Glutamatergic neuron (in vitro differentiated cells): ENCODE measurements around the gene ZBTB2. TPM values are rescaled to one million over a fixed set of nuclear protein-coding genes. Genes with fewer than 3 reads are reported as not detected.
"Not testable (repeated sequence)": the region's sequence is repeated elsewhere in the genome, so short reads cannot be mapped to it uniquely, and the experiment has no call there.

Source experiments
- DNase-seq: peaks from one replicate; pipeline ENCODE4 v3.0.0; 2022
- H3K27ac Mint-ChIP-seq: one replicate; pipeline ENCODE4 v1.8.0; 2020; ENCODE audit warnings: mild to moderate bottlenecking, mixed read lengths, inconsistent platforms; ENCODE audit not compliant: unreplicated experiment
- H3K27me3 Mint-ChIP-seq: one replicate; pipeline ENCODE4 v1.8.0; 2020; ENCODE audit warnings: mild to moderate bottlenecking, moderate library complexity, mixed read lengths, inconsistent platforms; ENCODE audit not compliant: unreplicated experiment
- H3K36me3 Mint-ChIP-seq: one replicate; pipeline ENCODE4 v1.8.0; 2020; ENCODE audit warnings: mild to moderate bottlenecking, mixed read lengths, inconsistent platforms; ENCODE audit not compliant: unreplicated experiment
- H3K4me1 Mint-ChIP-seq: one replicate; pipeline ENCODE4 v1.8.0; 2020; ENCODE audit warnings: mild to moderate bottlenecking, low read depth, mixed read lengths, inconsistent platforms; ENCODE audit not compliant: unreplicated experiment
- H3K4me3 Mint-ChIP-seq: one replicate; pipeline ENCODE4 v1.8.0; 2020; ENCODE audit warnings: mild to moderate bottlenecking, mixed read lengths, inconsistent platforms; ENCODE audit not compliant: unreplicated experiment
- H3K9me3 Mint-ChIP-seq: one replicate; pipeline ENCODE4 v1.8.0; 2020; ENCODE audit warnings: mild to moderate bottlenecking, moderate library complexity, mixed read lengths, inconsistent platforms; ENCODE audit not compliant: unreplicated experiment
- total RNA-seq: library from RNA; stranded (reverse); fragmentation: NEBNext Ultra II Directional; extraction: Animal tissue kit (Norgen Biotek cat#: 25700); gene quantifications from one replicate; pipeline ENCODE4 v1.2.1, GENCODE V29; 2021; ENCODE audit not compliant: unreplicated experiment
- TF ChIP-seq, protein P1 (sequence below): fragments of 200-600 bp; sonication (generic); IDR thresholded peaks from one replicate; pipeline ENCODE4 v1.5.0; 2021; ENCODE audit not compliant: partially characterized antibody, unreplicated experiment

ZBTB2 gene
- total RNA-seq, 1 donor from 2014 or later: 6.7 TPM

DNA sequence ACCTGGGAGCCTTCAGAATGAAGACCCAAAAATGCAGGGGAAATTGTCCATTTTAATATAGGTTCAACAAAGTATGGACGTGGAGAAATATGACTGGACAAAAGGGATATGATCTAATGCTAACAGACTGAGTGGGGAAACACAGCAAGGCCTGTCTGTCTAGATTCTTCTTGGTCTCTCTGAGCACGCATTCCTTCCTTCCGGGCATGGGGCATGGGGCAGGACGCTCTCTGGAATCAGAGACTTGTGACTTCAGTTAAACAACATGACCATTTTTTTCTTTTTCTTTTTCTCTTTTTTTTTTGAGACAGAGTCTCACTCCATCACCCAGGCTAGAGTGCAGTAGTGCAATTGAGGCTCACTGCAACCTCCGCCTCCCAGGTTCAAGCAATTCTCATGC is 31.9 kb downstream of the ZBTB2 start:
- Mint-ChIP-seq H3K4me3 (no peak overlapping the region), H3K9me3 (peaks cover 4% of the 10 kb centered on the region), H3K4me1 (no peaks in the 10 kb centered on the region), H3K27ac (no peak overlapping the region), H3K27me3 (peaks cover 5% of the 10 kb centered on the region), H3K36me3 (no peaks in the 10 kb centered on the region)
- TF ChIP-seq, protein P1, sequence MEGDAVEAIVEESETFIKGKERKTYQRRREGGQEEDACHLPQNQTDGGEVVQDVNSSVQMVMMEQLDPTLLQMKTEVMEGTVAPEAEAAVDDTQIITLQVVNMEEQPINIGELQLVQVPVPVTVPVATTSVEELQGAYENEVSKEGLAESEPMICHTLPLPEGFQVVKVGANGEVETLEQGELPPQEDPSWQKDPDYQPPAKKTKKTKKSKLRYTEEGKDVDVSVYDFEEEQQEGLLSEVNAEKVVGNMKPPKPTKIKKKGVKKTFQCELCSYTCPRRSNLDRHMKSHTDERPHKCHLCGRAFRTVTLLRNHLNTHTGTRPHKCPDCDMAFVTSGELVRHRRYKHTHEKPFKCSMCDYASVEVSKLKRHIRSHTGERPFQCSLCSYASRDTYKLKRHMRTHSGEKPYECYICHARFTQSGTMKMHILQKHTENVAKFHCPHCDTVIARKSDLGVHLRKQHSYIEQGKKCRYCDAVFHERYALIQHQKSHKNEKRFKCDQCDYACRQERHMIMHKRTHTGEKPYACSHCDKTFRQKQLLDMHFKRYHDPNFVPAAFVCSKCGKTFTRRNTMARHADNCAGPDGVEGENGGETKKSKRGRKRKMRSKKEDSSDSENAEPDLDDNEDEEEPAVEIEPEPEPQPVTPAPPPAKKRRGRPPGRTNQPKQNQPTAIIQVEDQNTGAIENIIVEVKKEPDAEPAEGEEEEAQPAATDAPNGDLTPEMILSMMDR: no peak
- no peak for DNase-seq

DNA sequence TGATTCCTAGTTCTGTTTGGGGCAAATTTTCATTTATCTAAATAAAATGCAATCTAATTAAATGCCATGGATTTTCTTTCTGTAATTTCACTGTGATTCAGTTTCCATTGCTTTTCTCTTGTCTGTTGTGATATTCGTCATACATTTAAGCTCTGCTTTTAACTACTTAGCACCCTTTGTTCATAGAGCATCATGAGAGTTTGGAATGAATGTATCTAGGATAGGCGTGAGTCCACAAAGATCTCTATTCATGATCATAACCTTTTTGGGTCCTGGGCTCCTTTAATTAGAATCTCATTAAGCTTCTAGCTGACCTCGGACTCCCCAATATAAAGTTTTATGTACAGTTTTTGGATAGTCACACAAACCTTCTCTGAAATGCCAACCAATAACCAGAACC is 32.9 kb downstream of the ZBTB2 start:
- DNase-seq: no peak
- TF ChIP-seq, protein P1: no peak
- peaks cover 5% of the 10 kb centered on the region for H3K27me3 Mint-ChIP-seq
- no peaks in the 10 kb centered on the region for H3K36me3 Mint-ChIP-seq
- H3K27ac Mint-ChIP-seq: no peak overlapping the region
- no peaks in the 10 kb centered on the region for H3K4me1 Mint-ChIP-seq
- peaks cover 4% of the 10 kb centered on the region for H3K9me3 Mint-ChIP-seq
- H3K4me3 Mint-ChIP-seq: no peak overlapping the region

DNA sequence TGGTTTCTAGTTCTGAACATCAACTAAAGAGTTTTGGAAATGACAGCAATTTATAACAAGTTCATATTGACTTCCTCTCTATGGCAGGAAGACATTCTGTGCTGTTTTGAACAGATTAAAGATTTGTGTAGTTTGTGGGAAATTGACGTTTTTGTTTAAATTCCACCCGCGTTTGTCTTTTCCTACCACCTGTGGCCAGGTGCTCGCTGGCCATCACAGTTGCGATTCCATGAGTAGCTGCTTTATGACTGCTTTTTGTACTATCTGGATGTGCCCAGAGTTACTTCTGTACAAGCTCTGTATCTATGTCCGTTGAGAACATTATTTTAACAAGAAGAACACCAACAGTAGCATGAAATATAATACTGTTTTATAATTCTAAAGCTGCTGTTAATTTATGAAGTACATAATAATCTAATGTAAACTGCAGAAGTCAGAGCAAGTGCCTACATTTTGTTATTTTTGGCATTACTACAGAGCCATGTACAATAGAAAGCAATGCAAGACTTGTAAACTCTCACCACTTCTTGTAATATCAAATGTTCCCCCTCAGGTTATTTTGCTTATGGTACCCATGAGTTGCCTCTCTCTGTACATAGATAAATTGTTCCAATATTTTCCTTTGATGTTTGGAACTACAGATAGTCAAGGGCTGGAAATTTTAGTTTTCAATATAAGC is 33.5 kb downstream of the ZBTB2 start:
- Mint-ChIP-seq H3K9me3 (peaks cover 4% of the 10 kb centered on the region), H3K27ac (no peak overlapping the region), H3K4me1 (no peaks in the 10 kb centered on the region), H3K27me3 (peaks cover 5% of the 10 kb centered on the region), H3K4me3 (no peak overlapping the region), H3K36me3 (no peaks in the 10 kb centered on the region)
- DNase-seq: no peak
- TF ChIP-seq, protein P1: no peak

DNA sequence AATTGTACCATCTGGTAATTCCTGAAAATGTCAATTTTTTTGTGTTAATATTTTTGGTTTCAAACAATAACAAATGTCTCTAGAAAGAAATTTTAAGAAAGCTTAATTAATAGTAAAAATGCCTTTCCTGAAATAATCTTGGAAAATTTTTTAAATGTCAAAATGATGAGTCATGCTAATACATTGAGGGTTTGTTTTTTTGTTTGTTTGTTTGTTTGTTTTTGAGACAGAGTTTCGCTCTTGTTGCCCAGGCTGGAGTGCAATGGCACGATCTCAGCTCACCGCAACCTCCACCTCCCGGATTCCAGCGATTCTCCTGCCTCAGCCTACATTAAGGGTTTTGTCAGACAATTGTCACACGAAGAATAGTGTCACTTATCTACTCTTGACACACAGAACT is 34.4 kb downstream of the ZBTB2 start:
- not testable (repeated sequence) for H3K9me3 Mint-ChIP-seq, DNase-seq, H3K4me1 Mint-ChIP-seq, H3K27ac Mint-ChIP-seq, H3K36me3 Mint-ChIP-seq, H3K4me3 Mint-ChIP-seq, H3K27me3 Mint-ChIP-seq

DNA sequence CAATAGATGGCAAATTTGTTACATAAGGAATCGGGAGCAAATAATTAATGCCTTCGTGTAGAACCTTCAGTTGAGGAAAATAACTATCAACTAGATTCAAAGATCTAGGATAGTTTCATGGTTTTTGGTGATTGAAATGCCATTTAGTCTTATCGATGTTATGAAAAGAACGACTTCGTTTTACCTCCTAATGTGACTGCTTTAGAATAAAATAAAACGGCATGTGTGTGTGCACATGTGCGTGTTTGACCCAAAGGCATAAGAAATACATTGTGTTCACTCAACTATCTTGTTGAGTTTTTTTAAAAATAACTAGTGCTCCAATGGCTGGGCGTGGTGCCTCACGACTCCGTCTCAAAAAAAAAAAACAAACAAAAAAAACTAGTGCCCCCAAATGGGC is 37.6 kb downstream of the ZBTB2 start:
- H3K36me3 Mint-ChIP-seq: peaks cover 19% of the 10 kb centered on the region
- peaks cover 8% of the 10 kb centered on the region for H3K4me1 Mint-ChIP-seq
- DNase-seq: no peak
- no peak overlapping the region for H3K4me3 Mint-ChIP-seq
- H3K27me3 Mint-ChIP-seq: peaks cover 5% of the 10 kb centered on the region
- TF ChIP-seq, protein P1: no peak
- peaks cover 11% of the 10 kb centered on the region for H3K9me3 Mint-ChIP-seq
- no peak overlapping the region for H3K27ac Mint-ChIP-seq
